Activated CD4-positive, alpha-beta T cell treated with anti-CD3 and anti-CD28 coated beads, Interleukin-2, Interleukin-6, amounts not matched to agents 100 ng/mL and 50 ng/mL, durations not matched to agents 16 hours and 8 hours (primary cell): Measurements from ENCODE around the gene CAND1.
"Not testable (repeated sequence)": the region's sequence is repeated elsewhere in the genome, so short reads cannot be mapped to it uniquely, and the experiment has no call there.

Source experiments
- DNase-seq: peaks from one replicate; pipeline ENCODE4 v3.0.0-alpha.2; 2020

CAND1 gene

GRCh38 chr12:67284561-67284960, 15.4 kb downstream of the CAND1 start:
- DNase-seq = no peak

- no peak for DNase-seq
Measured at GRCh38 chr12:67286257-67286656, 17.1 kb downstream of the CAND1 start.

- no peak for DNase-seq
Measured at GRCh38 chr12:67287311-67287710, 18.2 kb downstream of the CAND1 start.

- no peak for DNase-seq
Measured at GRCh38 chr12:67288561-67288960, 19.4 kb downstream of the CAND1 start.

GRCh38 chr12:67290378-67290777, 21.2 kb downstream of the CAND1 start:
- no peak for DNase-seq

GRCh38 chr12:67299526-67299925, 30.4 kb downstream of the CAND1 start:
- DNase-seq = no peak

GRCh38 chr12:67299926-67300325, 30.8 kb downstream of the CAND1 start:
- DNase-seq = no peak

GRCh38 chr12:67302162-67302561, 33.0 kb downstream of the CAND1 start:
- no peak for DNase-seq

- DNase-seq = no peak
Measured at GRCh38 chr12:67305544-67305943, 36.4 kb downstream of the CAND1 start.

- DNase-seq = no peak
Measured at GRCh38 chr12:67306712-67307111, 37.6 kb downstream of the CAND1 start.

GRCh38 chr12:67315661-67316060, 46.5 kb downstream of the CAND1 start:
- no peak for DNase-seq

- no peak for DNase-seq
Measured at GRCh38 chr12:67318786-67319185, 49.6 kb downstream of the CAND1 start.

- DNase-seq = no peak
Measured at GRCh38 chr12:67319936-67320335, 50.8 kb downstream of the CAND1 start.

GRCh38 chr12:67320614-67321295, 51.6 kb downstream of the CAND1 start:
- no peak for DNase-seq

- DNase-seq = no peak
Measured at GRCh38 chr12:67322580-67322979, 53.4 kb downstream of the CAND1 start.

GRCh38 chr12:67323007-67323406, 53.8 kb downstream of the CAND1 start:
- no peak for DNase-seq

GRCh38 chr12:67326637-67327036, 57.5 kb downstream of the CAND1 start:
- DNase-seq = no peak

GRCh38 chr12:67327466-67327865, 58.3 kb downstream of the CAND1 start:
- no peak for DNase-seq

- no peak for DNase-seq
Measured at GRCh38 chr12:67331123-67331522, 62.0 kb downstream of the CAND1 start.

GRCh38 chr12:67331828-67332227, 62.7 kb downstream of the CAND1 start:
- DNase-seq = no peak

GRCh38 chr12:67333649-67334048, 64.5 kb downstream of the CAND1 start:
- DNase-seq = no peak

- no peak for DNase-seq
Measured at GRCh38 chr12:67338426-67338825, 69.3 kb downstream of the CAND1 start.

GRCh38 chr12:67339530-67339929, 70.4 kb downstream of the CAND1 start:
- DNase-seq = no peak

- DNase-seq = not testable (repeated sequence)
Measured at GRCh38 chr12:67341086-67341485, 71.9 kb downstream of the CAND1 start.

GRCh38 chr12:67344979-67345710, 76.0 kb downstream of the CAND1 start:
- no peak for DNase-seq
